ENCODE measurements around the gene GMPPB.

GRCh38 chr3:49683162-49683561 lies 40.6 kb downstream of the GMPPB start:
- TF ChIP-seq POLR2A (IDR thresholded peaks at IDR 0.05), result peak in 1 of 2 donors; percentile 63
- TF ChIP-seq CTCF (IDR thresholded peaks at IDR 0.05), result no peak

All from thyroid gland (tissue), 4 donors.